GM10248 (cell line): ENCODE data around the gene NTNG1.

ENCODE experiments used
- CTCF ChIA-PET: fragments of 300-600 bp; sonication (Branson Sonifier 250); formaldehyde crosslinking; extraction: SDS; loops from one replicate; lab custom pipeline; 2021; ENCODE audit warnings: antibody characterized with exemption; lab: Yijun Ruan, JAX
- POLR2A ChIA-PET: fragments of 350-650 bp; sonication (Branson Sonifier 250); formaldehyde crosslinking; extraction: SDS; loops from one replicate; lab custom pipeline; 2020; ENCODE audit warnings: antibody characterized with exemption; lab: Yijun Ruan, JAX
- DNase-seq: peaks from one replicate; pipeline ENCODE4 v3.0.0; 2012; ENCODE audit errors: extremely low spot score
- TF ChIP-seq, protein P1 (sequence below): IDR thresholded peaks from 2 replicates; pipeline ENCODE4 v1.5.1; 2012; ENCODE audit warnings: mild to moderate bottlenecking, low read depth; ENCODE audit errors: extremely low read depth, missing control alignments, control extremely low read depth

NTNG1 gene

DNA sequence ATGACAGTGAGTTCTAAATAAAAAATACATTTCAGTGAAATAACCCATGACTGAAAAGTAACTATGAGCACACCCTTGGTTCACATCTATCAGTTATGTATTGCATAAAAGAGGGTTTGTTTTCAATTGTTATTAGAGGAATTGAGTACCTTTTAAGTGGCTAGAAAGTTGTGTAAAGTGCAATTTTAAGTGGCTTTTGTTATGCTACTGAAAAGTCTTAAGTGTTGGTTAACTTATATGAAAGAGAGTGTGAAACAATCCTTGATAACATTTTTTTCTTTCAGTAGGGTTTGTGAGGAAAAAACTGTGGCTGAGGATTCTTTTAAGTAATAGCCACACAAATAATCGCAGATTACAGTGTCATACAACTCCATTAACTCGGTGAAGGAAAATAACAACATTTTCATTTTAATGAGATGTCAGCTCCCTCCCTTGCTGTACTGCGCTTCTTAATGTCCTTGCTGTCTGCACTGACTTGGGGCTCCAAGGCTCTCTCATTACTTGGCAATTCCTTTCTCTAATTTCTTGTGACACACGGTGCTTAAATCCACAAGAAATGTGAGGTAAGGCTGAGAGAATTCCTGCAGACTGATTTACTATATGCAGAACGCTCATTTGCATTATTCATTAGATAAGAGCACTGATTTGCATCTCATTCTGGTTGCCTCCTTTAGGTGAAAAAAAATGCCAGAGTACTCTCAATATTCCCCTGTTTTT, 40.6 kb downstream of the NTNG1 start:
- no peak for DNase-seq
- CTCF ChIA-PET, result no interaction called here
- POLR2A ChIA-PET, result no interaction called here

DNA sequence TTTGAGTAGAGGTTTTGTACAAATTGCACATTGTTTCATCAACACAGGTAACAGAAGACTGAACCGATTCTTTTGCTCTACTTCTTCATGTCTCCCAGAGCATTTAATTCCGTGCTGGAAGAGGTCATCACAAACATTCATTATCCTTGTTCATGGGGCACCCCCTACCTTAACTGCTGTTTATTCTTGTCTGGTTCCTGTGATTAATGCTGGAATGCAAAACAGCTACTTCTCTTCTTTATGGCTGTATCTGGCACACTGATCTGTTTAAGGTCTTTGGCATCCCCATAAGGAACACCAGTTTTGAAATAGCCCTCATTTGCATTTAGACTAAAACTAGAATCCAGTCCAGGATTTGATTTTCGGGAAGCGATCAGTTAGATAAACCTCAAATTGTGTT, 42.2 kb downstream of the NTNG1 start:
- ChIA-PET POLR2A (no interaction called here), CTCF (interaction anchor here (1.1 to 1.4 kb wide), 2 partner anchors 11 to 14 kb away, joined by 3 to 4 read pairs; no protein-coding TSS in a partner anchor)
- no peak for DNase-seq
- TF ChIP-seq, protein P1, sequence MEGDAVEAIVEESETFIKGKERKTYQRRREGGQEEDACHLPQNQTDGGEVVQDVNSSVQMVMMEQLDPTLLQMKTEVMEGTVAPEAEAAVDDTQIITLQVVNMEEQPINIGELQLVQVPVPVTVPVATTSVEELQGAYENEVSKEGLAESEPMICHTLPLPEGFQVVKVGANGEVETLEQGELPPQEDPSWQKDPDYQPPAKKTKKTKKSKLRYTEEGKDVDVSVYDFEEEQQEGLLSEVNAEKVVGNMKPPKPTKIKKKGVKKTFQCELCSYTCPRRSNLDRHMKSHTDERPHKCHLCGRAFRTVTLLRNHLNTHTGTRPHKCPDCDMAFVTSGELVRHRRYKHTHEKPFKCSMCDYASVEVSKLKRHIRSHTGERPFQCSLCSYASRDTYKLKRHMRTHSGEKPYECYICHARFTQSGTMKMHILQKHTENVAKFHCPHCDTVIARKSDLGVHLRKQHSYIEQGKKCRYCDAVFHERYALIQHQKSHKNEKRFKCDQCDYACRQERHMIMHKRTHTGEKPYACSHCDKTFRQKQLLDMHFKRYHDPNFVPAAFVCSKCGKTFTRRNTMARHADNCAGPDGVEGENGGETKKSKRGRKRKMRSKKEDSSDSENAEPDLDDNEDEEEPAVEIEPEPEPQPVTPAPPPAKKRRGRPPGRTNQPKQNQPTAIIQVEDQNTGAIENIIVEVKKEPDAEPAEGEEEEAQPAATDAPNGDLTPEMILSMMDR, result no peak

More for the DNA sequence above, 40.6 kb downstream of the NTNG1 start:
- TF ChIP-seq, protein P1, result no peak

DNA sequence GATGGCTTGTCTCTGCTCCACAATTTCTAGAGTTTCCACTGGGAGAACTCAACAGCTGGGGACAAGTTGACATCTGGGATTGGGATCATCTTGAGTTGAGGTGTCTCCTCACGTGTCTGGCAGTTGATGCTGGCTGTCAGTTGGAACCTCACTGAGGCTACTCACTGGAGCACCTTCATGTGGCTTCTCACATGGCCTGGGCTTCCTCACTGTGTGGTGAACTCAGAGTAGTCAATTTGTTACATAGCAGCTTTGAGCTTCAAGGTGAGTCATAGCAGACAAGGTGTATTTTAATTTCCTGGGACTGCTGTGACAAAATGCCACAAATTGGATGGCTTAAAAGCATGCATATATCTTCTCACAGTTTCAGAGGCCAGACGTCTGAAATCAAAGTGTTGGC, 44.0 kb downstream of the NTNG1 start:
- ChIA-PET POLR2A (no interaction called here), CTCF (interaction anchor here (1.1 to 1.8 kb wide), 3 partner anchors 12 to 20 kb away, joined by 3 to 6 read pairs (median 4); no protein-coding TSS in a partner anchor)
- DNase-seq, result no peak
- TF ChIP-seq, protein P1, result no peak

DNA sequence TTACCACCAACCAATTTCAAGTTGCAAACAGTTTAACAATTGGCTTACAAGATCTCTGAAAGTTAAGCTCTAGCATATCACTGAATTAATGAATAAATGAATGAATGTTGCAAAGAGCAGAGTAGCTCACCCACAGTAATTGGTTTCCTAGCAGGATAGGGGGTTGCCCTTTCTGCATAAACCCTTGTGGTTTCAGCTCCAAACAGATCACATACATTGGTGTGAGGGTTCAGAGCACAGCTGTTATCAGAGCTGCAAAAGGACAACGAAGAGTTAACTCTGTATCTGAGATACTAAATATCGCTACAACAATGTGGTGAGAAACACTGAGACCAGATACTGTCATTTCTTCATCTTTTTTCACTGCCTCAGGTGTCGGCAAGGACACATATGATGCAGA, 46.6 kb downstream of the NTNG1 start:
- no peak for DNase-seq
- TF ChIP-seq, protein P1, result no peak
- CTCF ChIA-PET, result interaction anchor here (1.8 to 2.2 kb wide), 2 partner anchors 10 to 343 kb away, joined by 5 to 11 read pairs; no protein-coding TSS in a partner anchor
- POLR2A ChIA-PET, result no interaction called here

DNA sequence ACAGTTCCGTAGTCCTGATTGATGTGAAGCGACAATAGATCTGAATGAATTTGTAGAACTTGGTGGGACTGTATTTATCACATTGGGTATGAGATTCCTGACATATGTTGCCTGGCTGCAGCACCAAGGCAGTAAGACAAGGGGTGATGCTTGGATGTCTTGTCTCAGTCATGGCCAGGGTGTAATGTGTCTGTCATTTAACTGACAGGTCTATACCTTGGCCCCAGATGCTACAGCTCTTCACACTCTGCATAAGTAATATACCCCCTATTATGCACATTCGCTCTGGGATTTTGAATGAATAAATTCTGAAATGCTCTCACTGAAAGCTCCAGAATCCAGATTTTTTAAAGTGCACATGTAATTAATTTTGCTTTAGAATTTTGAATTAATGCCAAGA, 47.3 kb downstream of the NTNG1 start:
- DNase-seq, result no peak
- TF ChIP-seq, protein P1, result no peak
- CTCF ChIA-PET, result interaction anchor here (1.8 to 2.2 kb wide), 2 partner anchors 9 to 342 kb away, joined by 5 to 11 read pairs; no protein-coding TSS in a partner anchor
- POLR2A ChIA-PET, result no interaction called here

DNA sequence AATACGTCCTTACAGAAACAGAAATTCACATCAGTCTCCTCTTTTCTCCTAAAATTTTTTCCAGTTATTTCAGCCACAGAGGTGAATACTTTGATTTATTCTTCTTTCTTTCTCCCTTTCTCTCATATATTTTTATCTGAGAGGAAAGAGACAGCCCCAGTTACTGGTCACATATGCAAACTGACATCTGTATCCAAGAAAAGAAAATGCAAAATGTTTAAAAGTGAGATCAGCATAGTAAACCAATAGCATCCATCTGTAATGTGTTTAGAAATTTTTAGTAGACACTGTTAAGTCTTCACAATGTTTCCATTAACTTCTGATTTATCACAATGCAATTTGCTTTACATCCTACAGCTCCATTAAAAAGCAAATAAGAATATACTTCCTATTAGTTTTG, 53.5 kb downstream of the NTNG1 start:
- TF ChIP-seq, protein P1, result no peak
- POLR2A ChIA-PET, result no interaction called here
- DNase-seq, result no peak
- CTCF ChIA-PET, result interaction anchor here (0.9 kb wide), 1 partner anchor 335 kb away, joined by 3 read pairs; no protein-coding TSS in a partner anchor
